Stimulated activated naive B cell treated with anti-CD40 and anti-IgM and Interleukin-4, amounts not matched to agents 10 μg/mL and 1 μg/mL and 100 μg/mL, for 72 hours (primary cell): ENCODE data around the gene ANKS1B.

Source experiments
- ATAC-seq, 2 donors: fragments of 150-1000 bp; cut with Tn5 transposase; replicated peaks; 2 replicates each; pipeline ENCODE4 v1.10.0; 2021; ENCODE audit warnings: moderate library complexity in 1 of 2
- DNase-seq: peaks from one replicate; pipeline ENCODE4 v3.0.0; 2021
- H3K27ac Mint-ChIP-seq: one replicate; pipeline ENCODE4 v1.8.0; 2022; ENCODE audit warnings: mild to moderate bottlenecking, mixed read lengths
- H3K27me3 Mint-ChIP-seq, 2 donors: one replicate each; pipeline ENCODE4 v1.8.0; 2022; ENCODE audit warnings: mixed read lengths in 2 of 2
- H3K36me3 Mint-ChIP-seq, 2 donors: one replicate each; pipeline ENCODE4 v1.8.0; 2022; ENCODE audit warnings: mixed read lengths in 2 of 2, mild to moderate bottlenecking in 1 of 2
- H3K4me1 Mint-ChIP-seq, 2 donors: one replicate each; pipeline ENCODE4 v1.8.0; 2022; ENCODE audit warnings: mixed read lengths in 2 of 2, mild to moderate bottlenecking in 1 of 2
- H3K4me3 Mint-ChIP-seq, 2 donors: one replicate each; pipeline ENCODE4 v1.8.0; 2022; ENCODE audit warnings: mild to moderate bottlenecking in 2 of 2, mixed read lengths in 2 of 2, moderate library complexity in 1 of 2
- H3K9me3 Mint-ChIP-seq, 2 donors: one replicate each; pipeline ENCODE4 v1.8.0; 2022; ENCODE audit warnings: mixed read lengths in 2 of 2, mild to moderate bottlenecking in 1 of 2

ANKS1B gene

DNA sequence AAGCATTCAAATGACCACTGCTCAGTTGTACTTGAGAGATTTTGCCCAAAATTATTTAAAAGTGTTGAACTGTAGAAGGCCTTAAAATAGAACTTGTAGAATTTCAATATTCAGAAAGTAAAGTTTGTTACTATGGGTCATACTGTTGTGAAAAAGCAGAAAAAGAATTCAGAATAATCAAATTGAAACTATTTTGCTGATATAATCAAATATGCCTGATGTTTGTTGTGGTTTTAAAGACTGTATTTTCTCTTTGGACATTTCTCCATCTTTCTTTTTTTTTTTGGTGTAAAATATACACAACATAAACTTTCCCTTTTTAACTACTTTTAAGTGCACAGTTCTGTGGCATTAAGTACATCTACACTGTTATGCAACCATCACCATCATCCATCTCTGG lies 964.9 kb downstream of the ANKS1B start:
- H3K4me3 Mint-ChIP-seq: no peak overlapping the region
- no peaks in the 10 kb centered on the region for H3K36me3 Mint-ChIP-seq
- no peak overlapping the region for H3K27ac Mint-ChIP-seq
- ATAC-seq (no peak), DNase-seq (no peak)
- H3K4me1 Mint-ChIP-seq: no peaks in the 10 kb centered on the region
- H3K9me3 Mint-ChIP-seq: peaks cover 7 to 11% of the 10 kb centered on the region in 2 donors
- peaks cover 1 to 7% of the 10 kb centered on the region in 2 donors for H3K27me3 Mint-ChIP-seq

DNA sequence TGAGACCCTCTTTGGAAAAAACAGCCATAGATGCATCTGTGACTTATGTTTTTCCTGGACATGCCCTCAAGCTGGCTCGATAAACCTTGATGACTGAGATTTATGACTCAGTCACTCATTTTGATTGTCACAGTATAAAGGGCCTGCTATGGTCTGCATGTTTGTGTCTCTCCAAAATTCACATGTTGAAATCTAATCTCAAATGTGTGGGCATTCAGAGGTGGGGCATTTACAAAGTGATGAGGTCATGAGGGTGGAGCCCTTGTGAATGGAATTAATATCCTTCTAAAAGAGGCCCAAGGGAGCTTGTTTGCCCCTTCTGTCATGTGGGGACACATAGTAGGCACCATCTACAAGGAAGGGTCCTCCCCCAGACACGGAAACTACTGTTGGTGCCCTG lies 966.8 kb downstream of the ANKS1B start:
- no peak overlapping the region for H3K27ac Mint-ChIP-seq
- peaks cover 0 to 11% of the 10 kb centered on the region in 2 donors for H3K27me3 Mint-ChIP-seq
- no peak for DNase-seq
- H3K4me3 Mint-ChIP-seq: no peak overlapping the region
- ATAC-seq: no peak
- no peaks in the 10 kb centered on the region for H3K36me3 Mint-ChIP-seq
- H3K9me3 Mint-ChIP-seq: peaks cover 7 to 11% of the 10 kb centered on the region in 2 donors
- H3K4me1 Mint-ChIP-seq: no peaks in the 10 kb centered on the region

DNA sequence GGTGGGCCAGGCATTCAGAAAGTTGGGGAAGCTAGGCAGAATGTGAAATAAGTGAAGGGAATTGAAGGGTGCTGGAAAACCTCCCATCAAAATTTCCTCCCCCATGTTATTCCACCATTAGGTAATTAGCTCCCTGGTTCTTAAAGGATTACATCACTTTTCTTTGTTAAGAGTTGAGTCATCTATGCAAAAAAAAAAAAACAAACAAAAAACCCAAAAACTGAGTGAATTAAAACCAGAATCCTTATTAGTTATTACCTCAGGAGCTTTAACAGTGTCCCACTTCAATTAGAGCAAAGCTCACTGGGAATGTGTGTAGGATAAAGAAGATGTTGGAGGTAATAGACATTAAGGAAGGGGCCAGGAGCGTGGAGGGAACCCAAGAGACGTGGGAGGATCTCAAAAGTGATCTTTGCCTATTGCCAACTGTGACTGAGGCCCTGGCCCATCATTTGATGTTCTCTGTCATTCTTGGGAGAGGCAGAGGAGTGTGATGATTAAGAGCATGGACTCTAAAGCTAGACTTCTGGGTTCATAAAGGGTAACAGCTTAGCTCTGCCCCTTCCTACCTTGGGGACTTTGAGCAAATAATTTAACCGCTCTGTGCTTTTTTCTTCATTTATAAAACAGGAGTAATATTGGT lies 975.0 kb downstream of the ANKS1B start:
- Mint-ChIP-seq H3K4me1 (no peaks in the 10 kb centered on the region), H3K27ac (no peak overlapping the region), H3K4me3 (no peak overlapping the region), H3K9me3 (no peaks in the 10 kb centered on the region), H3K27me3 (peaks cover 6 to 12% of the 10 kb centered on the region in 2 donors), H3K36me3 (no peaks in the 10 kb centered on the region)
- DNase-seq (no peak), ATAC-seq (no peak)

DNA sequence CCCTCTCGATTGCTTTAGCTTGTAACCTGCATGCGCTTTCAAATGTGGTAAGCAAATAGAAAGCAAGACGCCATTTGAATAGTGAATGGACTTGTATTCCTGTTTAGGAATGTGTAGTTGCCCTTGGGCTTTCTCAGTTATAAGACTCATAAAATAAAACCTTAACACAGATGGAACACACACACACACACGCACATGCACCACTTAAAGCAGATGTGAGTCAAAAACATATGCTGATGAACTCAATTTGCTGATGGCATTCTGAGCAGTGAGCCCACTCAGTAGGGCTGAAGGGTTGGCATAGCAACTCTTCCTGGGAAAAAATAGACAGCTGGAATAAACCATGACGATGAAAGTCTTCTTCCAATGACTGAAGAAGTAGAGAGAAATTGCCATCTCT lies 979.1 kb downstream of the ANKS1B start:
- peaks cover 10 to 15% of the 10 kb centered on the region in 2 donors for H3K27me3 Mint-ChIP-seq
- H3K27ac Mint-ChIP-seq: no peak overlapping the region
- no peaks in the 10 kb centered on the region for H3K9me3 Mint-ChIP-seq
- H3K4me1 Mint-ChIP-seq: no peaks in the 10 kb centered on the region
- H3K4me3 Mint-ChIP-seq: no peak overlapping the region
- no peak for DNase-seq
- H3K36me3 Mint-ChIP-seq: no peaks in the 10 kb centered on the region
- no peak for ATAC-seq

DNA sequence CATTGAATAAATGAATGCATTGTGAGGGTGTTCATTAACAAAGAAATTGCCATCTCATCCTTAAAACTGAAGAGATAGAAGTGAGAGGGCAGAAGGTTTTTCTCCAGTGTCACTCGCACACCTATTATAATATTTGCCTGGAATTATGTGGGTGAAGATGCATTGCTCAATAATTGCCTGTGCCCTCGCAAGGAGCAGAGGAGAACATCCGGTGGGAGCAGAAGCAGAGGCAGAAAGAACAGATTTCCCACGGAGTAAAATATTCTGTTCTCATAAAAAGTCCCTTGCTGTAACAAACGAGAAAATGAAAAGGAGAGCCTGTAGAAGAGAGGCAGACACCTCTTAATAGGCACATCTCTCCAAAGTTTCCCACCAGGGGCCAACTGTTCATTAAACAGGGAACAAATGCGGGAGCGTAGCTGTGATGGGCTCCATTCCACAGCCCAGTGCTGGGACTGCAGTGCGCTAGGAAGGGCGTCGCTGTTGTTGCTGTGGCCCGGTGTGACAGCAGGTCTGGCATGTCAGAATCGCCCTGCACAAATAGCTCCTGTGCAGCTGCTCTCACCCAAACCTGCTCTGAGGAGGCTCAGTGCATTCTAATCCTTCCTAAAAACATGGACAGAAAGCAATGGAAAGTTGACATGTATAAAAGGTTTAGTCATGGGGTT lies 979.8 kb downstream of the ANKS1B start:
- Mint-ChIP-seq H3K27ac (no peak overlapping the region), H3K27me3 (peaks cover 10 to 15% of the 10 kb centered on the region in 2 donors), H3K9me3 (no peaks in the 10 kb centered on the region), H3K4me1 (no peaks in the 10 kb centered on the region), H3K36me3 (no peaks in the 10 kb centered on the region), H3K4me3 (no peak overlapping the region)
- DNase-seq (no peak), ATAC-seq (no peak)

DNA sequence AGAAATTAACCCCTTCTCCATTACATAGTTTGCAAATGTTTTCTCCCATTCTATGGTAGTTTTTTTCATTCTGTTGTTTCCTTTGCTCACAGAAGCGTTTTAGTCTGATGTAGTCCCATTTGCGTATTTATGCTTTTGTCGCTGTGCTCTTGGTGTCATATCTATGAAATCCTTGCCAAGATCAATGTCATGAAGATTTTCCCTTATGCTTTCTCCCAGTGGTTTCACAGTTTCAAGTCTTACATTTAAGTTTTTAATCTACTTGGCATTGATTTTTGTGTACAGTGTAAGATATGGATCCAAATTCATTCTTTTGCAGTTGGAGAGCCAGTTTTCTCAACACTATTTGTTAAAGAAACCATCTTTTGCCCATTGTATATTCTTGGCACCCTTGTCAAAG lies 982.0 kb downstream of the ANKS1B start:
- ATAC-seq (no peak), DNase-seq (no peak)
- no peaks in the 10 kb centered on the region for H3K9me3 Mint-ChIP-seq
- H3K4me3 Mint-ChIP-seq: no peak overlapping the region
- no peak overlapping the region for H3K27ac Mint-ChIP-seq
- H3K27me3 Mint-ChIP-seq: peaks cover 10 to 11% of the 10 kb centered on the region in 2 donors
- H3K36me3 Mint-ChIP-seq: no peaks in the 10 kb centered on the region
- no peaks in the 10 kb centered on the region for H3K4me1 Mint-ChIP-seq

DNA sequence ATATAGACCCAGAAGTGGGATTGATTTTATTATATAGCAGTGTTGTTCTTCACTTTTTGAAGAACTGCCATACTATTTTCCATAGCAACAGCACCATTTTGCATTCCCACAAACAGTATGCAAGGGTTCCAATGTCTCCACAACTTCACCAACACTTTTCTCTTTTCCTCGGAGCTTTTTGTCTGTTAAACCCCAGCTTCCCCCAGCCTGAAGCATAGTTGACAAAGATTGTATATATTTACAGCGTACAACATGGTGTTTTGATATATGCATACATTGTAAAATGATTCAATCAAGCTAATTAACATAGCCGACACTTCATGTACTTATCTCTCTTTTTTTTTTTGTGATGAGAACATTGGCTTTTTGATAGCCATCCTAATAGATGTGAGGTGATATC lies 982.6 kb downstream of the ANKS1B start:
- H3K4me1 Mint-ChIP-seq: no peaks in the 10 kb centered on the region
- H3K36me3 Mint-ChIP-seq: no peaks in the 10 kb centered on the region
- no peak overlapping the region for H3K27ac Mint-ChIP-seq
- ATAC-seq (no peak), DNase-seq (no peak)
- H3K4me3 Mint-ChIP-seq: no peak overlapping the region
- H3K9me3 Mint-ChIP-seq: no peaks in the 10 kb centered on the region
- peaks cover 10 to 11% of the 10 kb centered on the region in 2 donors for H3K27me3 Mint-ChIP-seq

DNA sequence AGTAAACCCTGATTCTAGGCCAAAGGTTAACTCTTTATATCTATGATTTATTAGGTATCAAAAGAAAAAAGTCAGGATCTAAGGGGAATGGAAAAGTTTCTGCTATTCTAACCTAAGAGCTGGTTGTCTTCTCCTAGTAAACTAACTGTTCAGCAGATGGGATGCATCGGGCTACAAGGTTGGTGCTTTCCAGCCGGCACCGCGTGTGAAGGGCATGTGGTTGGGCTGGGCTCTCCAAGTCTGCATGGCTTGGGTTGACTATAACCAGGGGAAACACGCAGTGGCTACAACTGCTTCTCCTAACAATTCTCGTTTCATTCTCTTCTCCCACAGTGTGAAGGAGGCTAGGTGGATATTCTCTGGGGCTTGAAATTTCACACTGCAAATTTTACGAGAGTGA lies 985.2 kb downstream of the ANKS1B start:
- H3K36me3 Mint-ChIP-seq: no peaks in the 10 kb centered on the region
- ATAC-seq (no peak), DNase-seq (no peak)
- no peak overlapping the region for H3K27ac Mint-ChIP-seq
- peaks cover 7 to 10% of the 10 kb centered on the region in 2 donors for H3K27me3 Mint-ChIP-seq
- no peak overlapping the region for H3K4me3 Mint-ChIP-seq
- no peaks in the 10 kb centered on the region for H3K9me3 Mint-ChIP-seq
- H3K4me1 Mint-ChIP-seq: no peaks in the 10 kb centered on the region

DNA sequence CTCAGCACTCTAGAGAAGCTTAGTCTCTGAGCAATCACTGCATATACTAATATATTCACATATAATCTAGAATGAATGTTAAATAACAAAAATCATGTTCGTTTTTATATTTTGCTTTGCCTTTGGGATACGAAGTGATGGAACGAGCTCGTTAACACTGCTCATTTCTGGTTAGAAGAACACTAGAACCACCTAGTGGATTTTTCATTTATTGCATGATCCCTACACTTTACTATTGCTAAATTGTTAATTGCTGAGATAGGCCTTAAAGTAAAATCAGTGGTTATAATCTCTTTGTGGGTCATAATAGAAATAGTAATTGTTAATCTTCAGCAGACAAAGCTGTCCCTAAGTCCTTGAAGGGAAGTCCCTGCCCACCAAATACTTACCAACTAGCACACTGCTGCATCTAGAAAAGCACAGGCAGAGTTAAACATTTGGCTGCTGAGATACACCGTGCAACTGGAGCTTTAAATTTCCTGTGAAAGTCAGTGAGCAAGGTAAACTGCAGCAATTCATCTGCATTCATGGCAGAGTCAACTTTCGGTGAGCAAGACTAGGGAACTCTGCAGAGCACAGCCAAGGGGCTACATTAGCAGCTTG lies 985.9 kb downstream of the ANKS1B start:
- no peak for DNase-seq
- H3K36me3 Mint-ChIP-seq: no peaks in the 10 kb centered on the region
- peaks cover 4 to 10% of the 10 kb centered on the region in 2 donors for H3K27me3 Mint-ChIP-seq
- no peaks in the 10 kb centered on the region for H3K4me1 Mint-ChIP-seq
- no peak overlapping the region for H3K4me3 Mint-ChIP-seq
- ATAC-seq: peak; percentile 63 to 70
- H3K27ac Mint-ChIP-seq: no peak overlapping the region
- H3K9me3 Mint-ChIP-seq: no peaks in the 10 kb centered on the region

DNA sequence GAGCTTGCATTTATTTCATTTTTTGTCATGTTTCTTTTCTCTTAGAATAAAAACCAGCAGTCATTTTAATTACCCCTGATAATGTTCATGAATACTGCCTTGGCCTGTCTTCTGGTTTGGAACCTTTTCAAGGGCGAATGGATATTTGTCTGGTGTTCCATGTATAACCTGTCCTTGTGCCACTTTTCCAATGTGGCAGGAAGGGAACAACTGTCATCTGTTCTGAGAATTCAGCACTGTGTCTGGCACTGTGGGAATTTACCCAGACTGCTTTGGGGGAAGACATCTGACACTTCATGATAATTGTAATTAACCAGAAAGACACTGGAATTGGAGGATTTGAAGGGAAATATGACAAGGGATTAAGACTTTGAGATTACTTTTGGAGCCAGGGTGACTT lies 986.8 kb downstream of the ANKS1B start:
- Mint-ChIP-seq H3K9me3 (no peaks in the 10 kb centered on the region), H3K4me3 (no peak overlapping the region), H3K4me1 (no peaks in the 10 kb centered on the region), H3K27me3 (peaks cover 4 to 10% of the 10 kb centered on the region in 2 donors), H3K27ac (no peak overlapping the region), H3K36me3 (no peaks in the 10 kb centered on the region)
- ATAC-seq: no peak
- no peak for DNase-seq

DNA sequence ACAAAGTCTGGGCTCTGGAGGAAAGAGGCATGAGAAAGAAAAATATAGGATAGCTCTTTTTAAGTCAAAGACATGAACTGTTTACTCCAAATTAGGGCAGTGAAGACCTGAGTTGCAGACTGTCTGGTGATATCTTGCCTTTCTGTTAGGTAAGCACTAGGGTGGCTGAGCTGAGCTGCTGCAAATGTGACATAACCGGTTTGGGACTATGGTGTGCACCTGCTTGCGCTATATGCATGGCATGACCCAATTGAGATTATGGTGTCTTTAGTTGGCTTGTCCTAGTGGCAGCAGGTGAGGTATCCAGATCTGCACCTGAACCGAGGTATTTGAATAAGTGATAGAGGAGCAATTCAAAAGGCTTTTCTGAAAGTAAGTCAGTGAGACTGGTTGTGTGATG lies 994.1 kb downstream of the ANKS1B start:
- Mint-ChIP-seq H3K4me1 (no peaks in the 10 kb centered on the region), H3K27ac (no peak overlapping the region), H3K36me3 (no peaks in the 10 kb centered on the region), H3K27me3 (peaks cover 8 to 12% of the 10 kb centered on the region in 2 donors), H3K4me3 (no peak overlapping the region), H3K9me3 (peaks cover 6% of the 10 kb centered on the region in 2 donors)
- no peak for ATAC-seq
- DNase-seq: no peak

DNA sequence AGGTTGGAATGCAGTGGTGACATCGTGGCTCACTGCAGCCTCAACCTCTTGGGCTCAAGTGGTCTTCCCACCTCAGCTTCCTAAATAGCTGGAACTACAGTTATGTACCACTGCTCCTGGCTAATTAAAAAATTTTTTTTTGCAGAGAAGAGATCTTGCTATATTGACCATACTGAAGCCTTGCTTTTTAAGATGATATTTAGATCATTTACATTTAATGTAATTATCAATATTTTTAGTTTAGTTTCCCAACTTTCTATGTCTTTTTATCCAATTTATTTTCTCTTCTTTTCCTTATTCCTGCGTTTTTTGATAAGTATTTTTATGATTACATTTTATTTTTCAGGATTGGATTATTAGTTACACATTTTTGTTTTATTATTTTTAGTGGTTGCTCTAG lies 999.6 kb downstream of the ANKS1B start:
- no peaks in the 10 kb centered on the region for H3K36me3 Mint-ChIP-seq
- ATAC-seq (no peak), DNase-seq (no peak)
- H3K9me3 Mint-ChIP-seq: peaks cover 6% of the 10 kb centered on the region in 2 donors
- H3K27ac Mint-ChIP-seq: no peak overlapping the region
- peaks cover 4 to 6% of the 10 kb centered on the region in 2 donors for H3K27me3 Mint-ChIP-seq
- no peak overlapping the region for H3K4me3 Mint-ChIP-seq
- peaks cover 0 to 1% of the 10 kb centered on the region in 2 donors for H3K4me1 Mint-ChIP-seq

DNA sequence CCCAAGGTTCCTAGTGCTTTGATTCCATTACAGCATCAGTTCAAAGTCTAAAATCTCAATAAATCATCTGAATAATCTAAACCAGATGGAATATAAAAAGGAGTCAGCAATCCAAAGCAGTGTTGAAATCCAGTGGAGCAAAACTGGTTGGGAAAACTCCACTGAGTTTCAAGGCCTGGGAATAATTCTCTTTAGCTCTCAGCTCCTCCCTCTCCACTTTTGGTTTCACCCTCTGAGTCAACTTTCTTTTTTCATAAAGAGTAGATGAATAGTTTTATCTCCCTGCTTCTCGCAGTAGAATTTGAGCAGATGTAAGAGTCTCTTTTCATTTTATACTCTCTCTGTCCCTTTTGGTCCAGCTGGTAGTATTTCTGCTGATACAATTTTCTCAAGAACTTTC lies 1001.1 kb downstream of the ANKS1B start:
- H3K9me3 Mint-ChIP-seq: peaks cover 6 to 8% of the 10 kb centered on the region in 2 donors
- H3K27me3 Mint-ChIP-seq: peaks cover 0 to 6% of the 10 kb centered on the region in 2 donors
- H3K27ac Mint-ChIP-seq: no peak overlapping the region
- H3K4me1 Mint-ChIP-seq: peaks cover 0 to 1% of the 10 kb centered on the region in 2 donors
- H3K4me3 Mint-ChIP-seq: no peak overlapping the region
- no peaks in the 10 kb centered on the region for H3K36me3 Mint-ChIP-seq
- no peak for ATAC-seq
- no peak for DNase-seq

DNA sequence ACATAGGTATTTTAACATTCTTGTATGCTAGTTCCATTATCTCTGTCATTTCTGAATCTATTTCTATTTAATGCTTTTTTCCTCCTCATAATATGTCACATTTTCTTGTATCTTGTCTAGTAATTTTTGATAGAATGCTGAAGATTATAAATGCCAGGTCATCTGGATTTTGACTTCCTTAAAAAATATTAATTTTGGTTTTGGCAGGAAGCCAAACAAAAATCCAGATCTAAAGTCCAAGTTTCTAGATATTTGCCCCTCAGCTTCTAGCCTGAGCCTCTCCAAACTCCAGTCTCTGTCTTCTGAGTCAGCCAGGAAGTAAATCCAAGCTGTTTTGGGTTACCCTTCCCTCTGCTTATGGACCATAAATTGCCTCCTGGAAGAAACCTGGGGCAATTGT lies 1004.2 kb downstream of the ANKS1B start:
- DNase-seq: no peak
- Mint-ChIP-seq H3K36me3 (no peaks in the 10 kb centered on the region), H3K4me3 (no peak overlapping the region), H3K4me1 (peaks cover 0 to 1% of the 10 kb centered on the region in 2 donors), H3K9me3 (peaks cover 0 to 1% of the 10 kb centered on the region in 2 donors), H3K27me3 (no peaks in the 10 kb centered on the region), H3K27ac (no peak overlapping the region)
- no peak for ATAC-seq

DNA sequence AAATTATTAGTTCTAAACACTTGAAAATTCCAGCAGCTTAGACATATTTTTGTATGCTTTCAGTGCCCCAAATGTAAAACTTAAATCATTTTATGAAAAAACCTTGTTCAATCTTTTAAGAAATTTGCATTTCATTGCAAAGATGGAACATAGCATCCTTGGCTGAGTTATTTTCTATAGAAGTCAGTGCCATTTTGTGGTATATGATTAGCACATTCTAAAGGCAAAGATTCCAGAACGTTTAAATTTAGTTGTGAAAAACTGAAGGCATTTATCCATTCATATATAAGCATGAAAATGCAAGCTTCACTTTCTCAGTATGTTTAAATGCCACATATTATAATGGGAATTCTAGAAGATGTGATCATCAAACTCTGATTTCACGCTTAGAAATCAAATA lies 1007.5 kb downstream of the ANKS1B start:
- no peak overlapping the region for H3K4me3 Mint-ChIP-seq
- no peak overlapping the region for H3K27ac Mint-ChIP-seq
- no peak for ATAC-seq
- peaks cover 0 to 3% of the 10 kb centered on the region in 2 donors for H3K9me3 Mint-ChIP-seq
- no peaks in the 10 kb centered on the region for H3K4me1 Mint-ChIP-seq
- DNase-seq: no peak
- no peaks in the 10 kb centered on the region for H3K36me3 Mint-ChIP-seq
- H3K27me3 Mint-ChIP-seq: no peaks in the 10 kb centered on the region
